ENCODE data around the gene AMH. TPM values are rescaled to one million over a fixed set of nuclear protein-coding genes. Genes with fewer than 3 reads are reported as not detected.

Gene AMH
- total RNA-seq, 1 experiment from 2014 or later = 5.0 TPM

- Mint-ChIP-seq H3K27ac (ENCODE audit: unreplicated experiment) (no peak overlapping the region), H3K4me1 (ENCODE audit: low read depth, unreplicated experiment) (no peaks in the 10 kb centered on the region), H3K9me3 (ENCODE audit: low read depth, unreplicated experiment) (no peaks in the 10 kb centered on the region), H3K27me3 (ENCODE audit: unreplicated experiment) (no peaks in the 10 kb centered on the region), H3K4me3 (ENCODE audit: low read depth, unreplicated experiment) (no peak overlapping the region), H3K36me3 (ENCODE audit: insufficient read depth, unreplicated experiment) (peaks cover 18% of the 10 kb centered on the region)
- intact Hi-C loops (cut with micrococcal nuclease; ENCODE audit: unreplicated experiment) = no loop called here
- CTCF ChIA-PET = interaction anchor here (0.9 kb wide), 1 partner anchor 15 kb away, joined by 3 read pairs; no protein-coding TSS in a partner anchor
- BruUV-seq (replicated peaks) = no TSS peak
- no peak for DNase-seq
- no peak for TF ChIP-seq CTCF (IDR thresholded peaks at IDR 0.05; ENCODE audit: unreplicated experiment)
Measured at GRCh38 chr19:2254064-2254872, 5.1 kb downstream of the AMH start.

- H3K4me1 Mint-ChIP-seq (ENCODE audit: low read depth, unreplicated experiment) = no peaks in the 10 kb centered on the region
- H3K36me3 Mint-ChIP-seq (ENCODE audit: insufficient read depth, unreplicated experiment) = peaks cover 9% of the 10 kb centered on the region
- intact Hi-C loops (cut with micrococcal nuclease; ENCODE audit: unreplicated experiment) = no loop called here
- H3K9me3 Mint-ChIP-seq (ENCODE audit: low read depth, unreplicated experiment) = no peaks in the 10 kb centered on the region
- TF ChIP-seq CTCF (IDR thresholded peaks at IDR 0.05; ENCODE audit: unreplicated experiment) = no peak
- H3K27me3 Mint-ChIP-seq (ENCODE audit: unreplicated experiment) = no peaks in the 10 kb centered on the region
- BruUV-seq (replicated peaks) = no TSS peak
- CTCF ChIA-PET = no interaction called here
- no peak overlapping the region for H3K27ac Mint-ChIP-seq (ENCODE audit: unreplicated experiment)
- H3K4me3 Mint-ChIP-seq (ENCODE audit: low read depth, unreplicated experiment) = no peak overlapping the region
- DNase-seq = no peak
Measured at GRCh38 chr19:2255112-2255845, 6.2 kb downstream of the AMH start.

GRCh38 chr19:2255982-2256685, 7.0 kb downstream of the AMH start, which contains the start of gene JSRP1:
Gene JSRP1 (minus strand): TSS chr19:2256417. CDS start chr19:2255314, 1,103 bp downstream.
- no TSS peak for BruUV-seq (replicated peaks)
- Mint-ChIP-seq H3K4me1 (ENCODE audit: low read depth, unreplicated experiment) (no peaks in the 10 kb centered on the region), H3K36me3 (ENCODE audit: insufficient read depth, unreplicated experiment) (peaks cover 6% of the 10 kb centered on the region), H3K27me3 (ENCODE audit: unreplicated experiment) (no peaks in the 10 kb centered on the region), H3K4me3 (ENCODE audit: low read depth, unreplicated experiment) (no peak within 1 kb of the TSS), H3K27ac (ENCODE audit: unreplicated experiment) (no peak within 1 kb of the TSS), H3K9me3 (ENCODE audit: low read depth, unreplicated experiment) (no peaks in the 10 kb centered on the region)
- intact Hi-C loops (cut with micrococcal nuclease; ENCODE audit: unreplicated experiment) = no loop called here
- no peak for TF ChIP-seq CTCF (IDR thresholded peaks at IDR 0.05; ENCODE audit: unreplicated experiment)
- CTCF ChIA-PET = no interaction called here
- DNase-seq = no peak

GRCh38 chr19:2259336-2259735, 10.2 kb downstream of the AMH start:
- BruUV-seq (replicated peaks) = no TSS peak
- Mint-ChIP-seq H3K36me3 (ENCODE audit: insufficient read depth, unreplicated experiment) (no peaks in the 10 kb centered on the region), H3K27ac (ENCODE audit: unreplicated experiment) (no peak overlapping the region), H3K9me3 (ENCODE audit: low read depth, unreplicated experiment) (no peaks in the 10 kb centered on the region), H3K4me1 (ENCODE audit: low read depth, unreplicated experiment) (no peaks in the 10 kb centered on the region), H3K27me3 (ENCODE audit: unreplicated experiment) (no peaks in the 10 kb centered on the region), H3K4me3 (ENCODE audit: low read depth, unreplicated experiment) (no peak overlapping the region)
- DNase-seq = no peak
- no peak for TF ChIP-seq CTCF (IDR thresholded peaks at IDR 0.05; ENCODE audit: unreplicated experiment)
- intact Hi-C loops (cut with micrococcal nuclease; ENCODE audit: unreplicated experiment) = no loop called here
- CTCF ChIA-PET = no interaction called here

Measured in Calu3 (cell line).